WTC11 (cell line): Measurements from ENCODE around the gene ORM1. TPM values are rescaled to one million over a fixed set of nuclear protein-coding genes. Genes with fewer than 3 reads are reported as not detected.

ENCODE experiments used
- ATAC-seq: fragments of 200-7000 bp; cut with Tn5 transposase; 2 replicates; pipeline ENCODE4 v1.10.0; 2021; ENCODE audit warnings: mild to moderate bottlenecking, moderate library complexity
- CTCF ChIA-PET: fragments of 300-600 bp; sonication (Branson Sonifier 250); formaldehyde crosslinking; loops from one replicate; lab custom pipeline; 2021; ENCODE audit warnings: antibody characterized with exemption; lab: Charles Lee
- POLR2A ChIA-PET: fragments of 350-600 bp; sonication (Branson Sonifier 250); formaldehyde crosslinking; loops from one replicate; lab custom pipeline; 2021; ENCODE audit warnings: antibody characterized with exemption; lab: Charles Lee
- DNase-seq: peaks from one replicate; pipeline ENCODE4 v3.0.0; 2021; ENCODE audit warnings: low spot score
- H3K27ac Mint-ChIP-seq: 2 replicates; pipeline ENCODE4 v1.8.0; 2021; ENCODE audit warnings: mixed read lengths
- H3K27me3 Mint-ChIP-seq: 2 replicates; pipeline ENCODE4 v1.8.0; 2021; ENCODE audit warnings: low read depth, mild to moderate bottlenecking, moderate library complexity, mixed read lengths
- H3K36me3 Mint-ChIP-seq: 2 replicates; pipeline ENCODE4 v1.8.0; 2021; ENCODE audit warnings: mixed read lengths
- H3K4me1 Mint-ChIP-seq: 2 replicates; pipeline ENCODE4 v1.8.0; 2022; ENCODE audit warnings: mixed read lengths
- H3K4me3 Mint-ChIP-seq: 2 replicates; pipeline ENCODE4 v1.8.0; 2021; ENCODE audit warnings: mild to moderate bottlenecking, moderate library complexity, mixed read lengths
- H3K9me3 Mint-ChIP-seq: 2 replicates; pipeline ENCODE4 v1.8.0; 2021; ENCODE audit warnings: mixed read lengths
- AFF4 ChIP-seq: sonication (generic); formaldehyde crosslinking; IDR thresholded peaks from 2 replicates; pipeline ENCODE4 v1.8.1; 2023; ENCODE audit warnings: mild to moderate bottlenecking, missing genetic modification reagents, borderline replicate concordance
- ATF1 ChIP-seq: sonication (generic); formaldehyde crosslinking; IDR thresholded peaks from 2 replicates; pipeline ENCODE4 v1.8.1; 2023; ENCODE audit warnings: mild to moderate bottlenecking, moderate library complexity, missing genetic modification reagents
- ATF3 ChIP-seq: sonication (generic); formaldehyde crosslinking; conservative IDR thresholded peaks from 2 replicates; pipeline ENCODE4 v1.8.1; 2022; ENCODE audit warnings: mild to moderate bottlenecking, missing genetic modification reagents
- CBFB ChIP-seq: sonication (generic); formaldehyde crosslinking; IDR thresholded peaks from 2 replicates; pipeline ENCODE4 v1.8.1; 2022; ENCODE audit warnings: mild to moderate bottlenecking, low read depth, missing genetic modification reagents
- E2F5 ChIP-seq: sonication (generic); formaldehyde crosslinking; IDR thresholded peaks from 2 replicates; pipeline ENCODE4 v1.8.1; 2022; ENCODE audit warnings: mild to moderate bottlenecking, moderate library complexity, missing genetic modification reagents
- ERG ChIP-seq: fragments of 250-450 bp; sonication (Bioruptor Pico); IDR thresholded peaks from 2 replicates; pipeline ENCODE4 v1.8.0; 2021; ENCODE audit warnings: mild to moderate bottlenecking
- ESRRA ChIP-seq: sonication (generic); formaldehyde crosslinking; IDR thresholded peaks from 2 replicates; pipeline ENCODE4 v1.8.1; 2022; ENCODE audit warnings: mild to moderate bottlenecking, missing genetic modification reagents, borderline replicate concordance
- ETV6 ChIP-seq: sonication (generic); formaldehyde crosslinking; IDR thresholded peaks from 2 replicates; pipeline ENCODE4 v1.8.1; 2022; ENCODE audit warnings: mild to moderate bottlenecking, missing genetic modification reagents
- FOXP1 ChIP-seq: sonication (generic); formaldehyde crosslinking; IDR thresholded peaks from 2 replicates; pipeline ENCODE4 v1.8.0; 2022; ENCODE audit warnings: missing genetic modification reagents, mild to moderate bottlenecking, moderate library complexity, borderline replicate concordance
- GTF2I ChIP-seq: fragments of 250-450 bp; sonication (Bioruptor Pico); conservative IDR thresholded peaks from 2 replicates; pipeline ENCODE4 v1.4.0; 2021; ENCODE audit warnings: mild to moderate bottlenecking
- IRF1 ChIP-seq: sonication (generic); formaldehyde crosslinking; IDR thresholded peaks from 2 replicates; pipeline ENCODE4 v1.8.0; 2023; ENCODE audit warnings: missing genetic modification reagents
- MLX ChIP-seq: sonication (generic); formaldehyde crosslinking; IDR thresholded peaks from 2 replicates; pipeline ENCODE4 v1.8.1; 2023; ENCODE audit warnings: mild to moderate bottlenecking, missing genetic modification reagents, moderate library complexity
- NFATC4 ChIP-seq: fragments of 250-450 bp; sonication (Bioruptor Pico); IDR thresholded peaks from 2 replicates; pipeline ENCODE4 v1.9.0; 2021; ENCODE audit warnings: mild to moderate bottlenecking
- NFYB ChIP-seq: sonication (generic); formaldehyde crosslinking; conservative IDR thresholded peaks from 2 replicates; pipeline ENCODE4 v1.8.0; 2022; ENCODE audit warnings: low read depth, missing genetic modification reagents
- NR2C2 ChIP-seq: sonication (generic); formaldehyde crosslinking; IDR thresholded peaks from 2 replicates; pipeline ENCODE4 v1.8.0; 2022; ENCODE audit warnings: mild to moderate bottlenecking, missing genetic modification reagents
- SP1 ChIP-seq: sonication (generic); formaldehyde crosslinking; conservative IDR thresholded peaks from 2 replicates; pipeline ENCODE4 v1.8.1; 2022; ENCODE audit warnings: missing genetic modification reagents
- STAT6 ChIP-seq: sonication (generic); formaldehyde crosslinking; conservative IDR thresholded peaks from 2 replicates; pipeline ENCODE4 v1.8.1; 2023; ENCODE audit warnings: mild to moderate bottlenecking, low read depth, missing genetic modification reagents, moderate library complexity
- USF2 ChIP-seq: sonication (generic); formaldehyde crosslinking; IDR thresholded peaks from 2 replicates; pipeline ENCODE4 v1.8.1; 2023; ENCODE audit warnings: mild to moderate bottlenecking, missing genetic modification reagents, moderate library complexity
- ZBTB21 ChIP-seq: sonication (generic); formaldehyde crosslinking; IDR thresholded peaks from 2 replicates; pipeline ENCODE4 v1.8.1; 2023; ENCODE audit warnings: mild to moderate bottlenecking, missing genetic modification reagents, borderline replicate concordance
- ZMAT4 ChIP-seq: fragments of 250-450 bp; sonication (Bioruptor Pico); IDR thresholded peaks from 2 replicates; pipeline ENCODE4 v1.9.0; 2021; ENCODE audit warnings: mild to moderate bottlenecking
- ZNF121 ChIP-seq: sonication (generic); formaldehyde crosslinking; IDR thresholded peaks from 2 replicates; pipeline ENCODE4 v1.8.0; 2023; ENCODE audit warnings: missing genetic modification reagents
- ZNF317 ChIP-seq: sonication (generic); formaldehyde crosslinking; IDR thresholded peaks from 2 replicates; pipeline ENCODE4 v1.8.1; 2023; ENCODE audit warnings: low read depth, mild to moderate bottlenecking, moderate library complexity, missing genetic modification reagents, borderline replicate concordance
- ZNF416 ChIP-seq: fragments of 250-450 bp; sonication (Bioruptor Pico); IDR thresholded peaks from 2 replicates; pipeline ENCODE4 v1.9.0; 2021; ENCODE audit warnings: mild to moderate bottlenecking, inconsistent platforms
- ZNF423 ChIP-seq: fragments of 250-450 bp; sonication (Bioruptor Pico); IDR thresholded peaks from 2 replicates; pipeline ENCODE4 v2.1.2; 2022; ENCODE audit warnings: mild to moderate bottlenecking, moderate library complexity
- ZNF671 ChIP-seq: fragments of 250-450 bp; sonication (Bioruptor Pico); IDR thresholded peaks from 2 replicates; pipeline ENCODE4 v1.8.0; 2021; ENCODE audit warnings: mild to moderate bottlenecking
- total RNA-seq: library from RNA; stranded (reverse); gene quantifications from 3 replicates; pipeline ENCODE4 v1.2.3, GENCODE V29; 2021

The ORM1 gene
- total RNA-seq, 1 experiment from 2014 or later, result 3.9 TPM

GRCh38 chr9:114341152-114341830 lies 18.4 kb downstream of the ORM1 start:
- DNase-seq (no peak), ATAC-seq (no peak)
- CTCF ChIA-PET, result interaction anchor here (2.1 kb wide), 1 partner anchor 54 kb away, joined by 9 read pairs; no protein-coding TSS in a partner anchor
- no peaks in the 10 kb centered on the region for H3K27me3 Mint-ChIP-seq
- TF ChIP-seq ERG (CRISPR knock-in tag) (no peak), ZBTB21 (CRISPR knock-in tag) (no peak), SP1 (CRISPR knock-in tag) (no peak), ZNF416 (CRISPR knock-in tag) (no peak), ETV6 (CRISPR knock-in tag) (no peak), NFATC4 (CRISPR knock-in tag) (no peak), E2F5 (no peak), ZNF317 (CRISPR knock-in tag) (no peak), ATF1 (CRISPR knock-in tag) (no peak), CBFB (no peak), ATF3 (CRISPR knock-in tag) (no peak), ZMAT4 (CRISPR knock-in tag) (no peak), IRF1 (CRISPR knock-in tag) (no peak)
- no peak overlapping the region for H3K27ac Mint-ChIP-seq
- H3K9me3 Mint-ChIP-seq, result no peaks in the 10 kb centered on the region
- H3K36me3 Mint-ChIP-seq, result peaks cover 41% of the 10 kb centered on the region
- no peak overlapping the region for H3K4me3 Mint-ChIP-seq
- no peaks in the 10 kb centered on the region for H3K4me1 Mint-ChIP-seq
- POLR2A ChIA-PET, result no interaction called here

- Mint-ChIP-seq H3K27me3 (no peaks in the 10 kb centered on the region), H3K36me3 (peaks cover 47% of the 10 kb centered on the region), H3K27ac (no peak overlapping the region; the same call in 1 of the 2 replicates), H3K4me1 (no peaks in the 10 kb centered on the region), H3K9me3 (no peaks in the 10 kb centered on the region), H3K4me3 (no peak overlapping the region)
- ChIA-PET CTCF (no interaction called here), POLR2A (no interaction called here)
- ATAC-seq (no peak), DNase-seq (no peak)
- TF ChIP-seq ZNF423 (CRISPR knock-in tag) (no peak), STAT6 (CRISPR knock-in tag) (no peak), FOXP1 (CRISPR knock-in tag) (no peak), MLX (CRISPR knock-in tag) (no peak), AFF4 (CRISPR knock-in tag) (no peak), ESRRA (CRISPR knock-in tag) (no peak), GTF2I (CRISPR knock-in tag) (no peak), USF2 (CRISPR knock-in tag) (no peak), ZNF121 (CRISPR knock-in tag) (no peak), ZNF671 (no peak), NR2C2 (CRISPR knock-in tag) (no peak), NFYB (CRISPR knock-in tag) (no peak)
These were observed 19.1 kb downstream of the ORM1 start for GRCh38 chr9:114341991-114342390.
